PC-9 (cell line): ENCODE results near the gene BBIP1. TPM values are rescaled to one million over a fixed set of nuclear protein-coding genes. Genes with fewer than 3 reads are reported as not detected.

Experiments used
- Bru-seq: library from RNA; stranded (reverse); fragments of 400-500 nt; gene quantifications from one replicate; lab custom pipeline; 2021; lab: Mats Ljungman, UMichigan
- BruChase-seq, 2 experiments: library from RNA; stranded (reverse); fragments of 400-500 nt; gene quantifications; one replicate each; lab custom pipeline; 2021; lab: Mats Ljungman, UMichigan
- BruUV-seq: library from RNA; stranded (reverse); fragments of 400-500 nt; replicated peaks from 2 replicates; lab custom pipeline; 2021; lab: Mats Ljungman, UMichigan
- CTCF ChIA-PET: fragments of 300-600 bp; sonication (Branson Sonifier 250); formaldehyde crosslinking; loops from one replicate; lab custom pipeline; 2022; ENCODE audit warnings: antibody characterized with exemption; lab: Charles Lee
- POLR2A ChIA-PET: fragments of 300-600 bp; sonication (Branson Sonifier 250); formaldehyde crosslinking; loops from one replicate; lab custom pipeline; 2022; ENCODE audit warnings: antibody characterized with exemption; ENCODE audit not compliant: unreplicated experiment; lab: Charles Lee
- DNase-seq, 2 experiments: peaks; one replicate each; pipeline versions ENCODE4 v3.0.0 to v3.0.0-alpha.2; 2015 to 2022; ENCODE audit warnings: mixed read lengths in 1 of 2
- H2AFZ ChIP-seq: fragments of 200-600 bp; sonication (generic); 2 replicates; pipeline ENCODE4 v1.8.1; 2017; ENCODE audit warnings: antibody characterized with exemption
- H3F3A ChIP-seq: fragments of 200-600 bp; sonication (generic); 2 replicates; pipeline ENCODE4 v1.8.1; 2017; ENCODE audit warnings: antibody characterized with exemption, mild to moderate bottlenecking, low read depth; ENCODE audit not compliant: insufficient read depth
- H3K27ac ChIP-seq: fragments of 200-600 bp; sonication (generic); 2 replicates; pipeline ENCODE4 v1.6.1; 2016; ENCODE audit warnings: mixed run types
- H3K27me3 ChIP-seq: fragments of 200-600 bp; sonication (generic); 2 replicates; pipeline ENCODE4 v1.6.1; 2016; ENCODE audit warnings: low read depth, mixed run types; ENCODE audit not compliant: insufficient read depth
- H3K36me3 ChIP-seq: fragments of 200-600 bp; sonication (generic); 2 replicates; pipeline ENCODE4 v1.6.1; 2016; ENCODE audit warnings: low read depth, mixed run types
- H3K4me1 ChIP-seq: fragments of 200-600 bp; sonication (generic); replicated peaks from 2 replicates; pipeline ENCODE4 v1.6.1; 2016; ENCODE audit warnings: mixed run types; ENCODE audit not compliant: insufficient read depth
- H3K4me2 ChIP-seq: fragments of 200-600 bp; sonication (generic); 2 replicates; pipeline ENCODE4 v1.6.1; 2017; ENCODE audit warnings: mixed run types
- H3K4me3 ChIP-seq: fragments of 200-600 bp; sonication (generic); 2 replicates; pipeline ENCODE4 v1.6.1; 2016; ENCODE audit warnings: mixed run types
- H3K79me2 ChIP-seq: fragments of 200-600 bp; sonication (generic); 2 replicates; pipeline ENCODE4 v1.6.1; 2017; ENCODE audit warnings: low read depth, mixed run types
- H3K9me2 ChIP-seq: fragments of 200-600 bp; sonication (generic); 2 replicates; pipeline ENCODE4 v1.8.1; 2017; ENCODE audit warnings: mild to moderate bottlenecking; ENCODE audit not compliant: insufficient read depth
- H3K9me3 ChIP-seq: fragments of 200-600 bp; sonication (generic); 2 replicates; pipeline ENCODE4 v1.8.1; 2016; ENCODE audit warnings: low read depth; ENCODE audit not compliant: insufficient read depth
- H4K20me1 ChIP-seq: fragments of 200-600 bp; sonication (generic); 2 replicates; pipeline ENCODE4 v1.8.1; 2017; ENCODE audit not compliant: insufficient read depth
- CTCF ChIP-seq: fragments of 200-600 bp; sonication (generic); conservative IDR thresholded peaks from 2 replicates; pipeline ENCODE4 v1.6.1; 2017; ENCODE audit warnings: mixed run types, antibody characterized with exemption, mild to moderate bottlenecking, moderate library complexity
- EZH2 ChIP-seq: fragments of 200-600 bp; sonication (generic); IDR thresholded peaks from 2 replicates; pipeline ENCODE4 v1.8.0; 2017; ENCODE audit warnings: antibody characterized with exemption, low read depth
- intact Hi-C: fragments of 100-400 bp; cut with micrococcal nuclease; formaldehyde crosslinking; loops from one replicate; pipeline ENCODE4 v1.10.0; 2022; ENCODE audit not compliant: unreplicated experiment
- long read RNA-seq: library from polyadenylated mRNA; stranded (forward); transcript quantifications from one replicate; pipeline ENCODE4 v2.0.0, GENCODE V29; 2022
- total RNA-seq: library from RNA; stranded (reverse); gene quantifications from 2 replicates; pipeline ENCODE4 v1.2.3, GENCODE V29; 2021

Gene BBIP1
- total RNA-seq = 8.5 and 14.9 TPM in 2 replicates
- Bru-seq, nascent RNA = percentile 67 among the genes with signal in this experiment
- percentile 72 among the genes with signal in this experiment for BruChase-seq, experiment 1, labeled RNA remaining after a 2-hour chase
- BruChase-seq, experiment 2, labeled RNA remaining after a 6-hour chase = percentile 57 among the genes with signal in this experiment
- long read RNA-seq, transcript BBIP1-207 (4 exons, 2,119 nt) = major isoform, 12 of 17 reads
- long read RNA-seq, partial matches to known transcripts = 0 of 17 reads
- long read RNA-seq, other reads (novel, unspliced or antisense) = 3 of 17 reads

GRCh38 chr10:110918643-110919348, at the start of gene BBIP1:
Gene BBIP1, minus strand, starts transcription at chr10:110919180. Its CDS starts 1,023 bp downstream, at chr10:110918157.
- TF ChIP-seq EZH2 (no peak), CTCF (no peak)
- DNase-seq = peak in 1 of 2 experiments; percentile 98
- ChIA-PET CTCF (interaction anchor here (0.6 to 1.8 kb wide), 4 partner anchors 10 to 684 kb away, joined by 3 to 5 read pairs (median 4); no protein-coding TSS in a partner anchor), POLR2A (interaction anchor here (0.5 to 0.9 kb wide), 15 partner anchors 18 to 819 kb away, joined by 3 to 14 read pairs (median 5); no protein-coding TSS in a partner anchor)
- Histone ChIP-seq H3K27ac (peak within 1 kb of the TSS; percentile 83), H2AFZ (peak within 1 kb of the TSS; percentile 98), H3K9me3 (no peaks in the 10 kb centered on the region), H3K9me2 (no peaks in the 10 kb centered on the region), H3K4me2 (peak within 1 kb of the TSS; percentile 86), H3K4me1 (peaks cover 24% of the 10 kb centered on the region), H3K4me3 (peak within 1 kb of the TSS; percentile 92), H3K27me3 (no peaks in the 10 kb centered on the region), H3F3A (0 out of 2 replicates have a peak, but pooled peaks cover 4% of the 10 kb centered on the region), H4K20me1 (no peaks in the 10 kb centered on the region), H3K79me2 (peaks cover 36% of the 10 kb centered on the region), H3K36me3 (no peaks in the 10 kb centered on the region)
- BruUV-seq = TSS peak; percentile 66
- intact Hi-C loops = no loop called here

- Histone ChIP-seq H4K20me1 (no peaks in the 10 kb centered on the region), H3K4me2 (no peak overlapping the region), H3K79me2 (peaks cover 12% of the 10 kb centered on the region), H3K9me3 (no peaks in the 10 kb centered on the region), H3K27ac (no peak overlapping the region), H3F3A (no peaks in the 10 kb centered on the region), H3K4me1 (no peaks in the 10 kb centered on the region), H3K4me3 (no peak overlapping the region), H2AFZ (no peak overlapping the region), H3K36me3 (no peaks in the 10 kb centered on the region), H3K27me3 (no peaks in the 10 kb centered on the region), H3K9me2 (no peaks in the 10 kb centered on the region)
- POLR2A ChIA-PET = no interaction called here
- TF ChIP-seq EZH2 = no peak
- TF ChIP-seq CTCF = no peak
- CTCF ChIA-PET = no interaction called here
- no peak for DNase-seq
- intact Hi-C loops = no loop called here
- BruUV-seq = no TSS peak
These were observed 48.7 kb upstream of the BBIP1 start for GRCh38 chr10:110967645-110968044.

- H3K4me3 ChIP-seq = no peak overlapping the region
- H3K9me3 ChIP-seq = no peaks in the 10 kb centered on the region
- TF ChIP-seq EZH2 (no peak), CTCF (no peak)
- H3K27me3 ChIP-seq = no peaks in the 10 kb centered on the region
- no peaks in the 10 kb centered on the region for H4K20me1 ChIP-seq
- no peaks in the 10 kb centered on the region for H3K4me1 ChIP-seq
- CTCF ChIA-PET = no interaction called here
- POLR2A ChIA-PET = no interaction called here
- H3K9me2 ChIP-seq = no peaks in the 10 kb centered on the region
- H3K79me2 ChIP-seq = peaks cover 12% of the 10 kb centered on the region
- BruUV-seq = no TSS peak
- DNase-seq = no peak
- H3F3A ChIP-seq = no peaks in the 10 kb centered on the region
- H3K36me3 ChIP-seq = no peaks in the 10 kb centered on the region
- H3K27ac ChIP-seq = no peak overlapping the region
- intact Hi-C loops = no loop called here
- H3K4me2 ChIP-seq = no peak overlapping the region
- H2AFZ ChIP-seq = no peak overlapping the region
These were observed 48.1 kb upstream of the BBIP1 start for GRCh38 chr10:110967009-110967630.
